HEK293 (cell line): ENCODE measurements around the gene GRN.
A peak's percentile ranks its signal among the peaks of the same experiment; 100 is the strongest.

Experiments used
- EGR2 ChIP-seq: fragments of 450-650 bp; formaldehyde crosslinking; IDR thresholded peaks from 2 replicates; pipeline ENCODE4 v1.5.1; 2016; ENCODE audit warnings: low read depth, missing biosample characterization, missing genetic modification characterization
- FEZF1 ChIP-seq: fragments of 450-650 bp; formaldehyde crosslinking; IDR thresholded peaks from 2 replicates; pipeline ENCODE4 v1.5.1; 2016; ENCODE audit warnings: missing biosample characterization, missing genetic modification characterization
- GLIS1 ChIP-seq: fragments of 450-650 bp; formaldehyde crosslinking; IDR thresholded peaks from 2 replicates; pipeline ENCODE4 v1.5.1; 2016; ENCODE audit warnings: missing biosample characterization, missing genetic modification characterization
- KLF8 ChIP-seq: fragments of 450-650 bp; formaldehyde crosslinking; IDR thresholded peaks from 2 replicates; pipeline ENCODE4 v1.5.1; 2016; ENCODE audit warnings: missing biosample characterization, missing genetic modification characterization
- OVOL3 ChIP-seq: fragments of 450-650 bp; formaldehyde crosslinking; IDR thresholded peaks from 2 replicates; pipeline ENCODE4 v1.5.1; 2016; ENCODE audit warnings: missing biosample characterization, missing genetic modification characterization
- SP2 ChIP-seq: fragments of 450-650 bp; formaldehyde crosslinking; IDR thresholded peaks from 2 replicates; pipeline ENCODE4 v1.5.1; 2016; ENCODE audit warnings: missing biosample characterization, missing genetic modification characterization
- SP3 ChIP-seq: fragments of 450-650 bp; formaldehyde crosslinking; IDR thresholded peaks from 2 replicates; pipeline ENCODE4 v1.5.1; 2016; ENCODE audit warnings: missing biosample characterization, missing genetic modification characterization
- SP7 ChIP-seq: fragments of 450-650 bp; formaldehyde crosslinking; IDR thresholded peaks from 2 replicates; pipeline ENCODE4 v1.5.1; 2016; ENCODE audit warnings: missing biosample characterization, missing genetic modification characterization
- ZBTB17 ChIP-seq: fragments of 450-650 bp; formaldehyde crosslinking; IDR thresholded peaks from 2 replicates; pipeline ENCODE4 v1.5.1; 2016; ENCODE audit warnings: missing biosample characterization, missing genetic modification characterization
- ZBTB20 ChIP-seq: fragments of 450-650 bp; formaldehyde crosslinking; IDR thresholded peaks from 2 replicates; pipeline ENCODE4 v1.5.1; 2016; ENCODE audit warnings: missing biosample characterization, missing genetic modification characterization
- ZBTB8A ChIP-seq: fragments of 450-650 bp; formaldehyde crosslinking; IDR thresholded peaks from 2 replicates; pipeline ENCODE4 v1.5.1; 2016; ENCODE audit warnings: missing biosample characterization, missing genetic modification characterization
- ZFHX2 ChIP-seq: fragments of 450-650 bp; formaldehyde crosslinking; conservative IDR thresholded peaks from 2 replicates; pipeline ENCODE4 v1.5.1; 2016; ENCODE audit warnings: missing biosample characterization, missing genetic modification characterization
- ZNF10 ChIP-seq: fragments of 450-650 bp; formaldehyde crosslinking; IDR thresholded peaks from 2 replicates; pipeline ENCODE4 v1.5.1; 2017; ENCODE audit warnings: missing biosample characterization, missing genetic modification characterization
- ZNF121 ChIP-seq: fragments of 450-650 bp; formaldehyde crosslinking; IDR thresholded peaks from 2 replicates; pipeline ENCODE4 v1.5.1; 2016; ENCODE audit warnings: missing biosample characterization, missing genetic modification characterization
- ZNF155 ChIP-seq: fragments of 450-650 bp; formaldehyde crosslinking; IDR thresholded peaks from 2 replicates; pipeline ENCODE4 v1.5.1; 2016; ENCODE audit warnings: missing biosample characterization, missing genetic modification characterization
- ZNF169 ChIP-seq: fragments of 450-650 bp; formaldehyde crosslinking; IDR thresholded peaks from 2 replicates; pipeline ENCODE4 v1.5.1; 2016; ENCODE audit warnings: missing biosample characterization, missing genetic modification characterization
- ZNF211 ChIP-seq: fragments of 450-650 bp; formaldehyde crosslinking; IDR thresholded peaks from 2 replicates; pipeline ENCODE4 v1.5.1; 2016; ENCODE audit warnings: low read depth, missing biosample characterization, missing genetic modification characterization
- ZNF394 ChIP-seq: fragments of 450-650 bp; formaldehyde crosslinking; IDR thresholded peaks from 2 replicates; pipeline ENCODE4 v1.5.1; 2016; ENCODE audit warnings: missing biosample characterization, missing genetic modification characterization, mild to moderate bottlenecking, moderate library complexity, borderline replicate concordance
- ZNF404 ChIP-seq: fragments of 450-650 bp; formaldehyde crosslinking; IDR thresholded peaks from 2 replicates; pipeline ENCODE4 v1.5.1; 2017; ENCODE audit warnings: missing biosample characterization, missing genetic modification characterization
- ZNF624 ChIP-seq: fragments of 450-650 bp; formaldehyde crosslinking; IDR thresholded peaks from 2 replicates; pipeline ENCODE4 v1.5.1; 2017; ENCODE audit warnings: missing biosample characterization, missing genetic modification characterization
- ZNF76 ChIP-seq: fragments of 450-650 bp; formaldehyde crosslinking; IDR thresholded peaks from 2 replicates; pipeline ENCODE4; 2016; ENCODE audit warnings: low read depth, missing biosample characterization, missing genetic modification characterization, borderline replicate concordance
- ZNF843 ChIP-seq: fragments of 450-650 bp; formaldehyde crosslinking; IDR thresholded peaks from 2 replicates; pipeline ENCODE4 v1.5.1; 2016; ENCODE audit warnings: missing biosample characterization, missing genetic modification characterization
- ZSCAN23 ChIP-seq: fragments of 450-650 bp; formaldehyde crosslinking; IDR thresholded peaks from 2 replicates; pipeline ENCODE4 v1.5.1; 2016; ENCODE audit warnings: missing biosample characterization, missing genetic modification characterization
- TF ChIP-seq, protein P1 (sequence below): fragments of 450-650 bp; formaldehyde crosslinking; IDR thresholded peaks from 2 replicates; pipeline ENCODE4 v1.5.1; 2016; ENCODE audit warnings: missing biosample characterization, missing genetic modification characterization, low read depth
- TF ChIP-seq, protein P2 (sequence below): fragments of 450-650 bp; formaldehyde crosslinking; IDR thresholded peaks from 2 replicates; pipeline ENCODE4 v1.5.1; 2017; ENCODE audit warnings: missing biosample characterization, missing genetic modification characterization
- TF ChIP-seq, protein P3 (sequence below): fragments of 450-650 bp; formaldehyde crosslinking; IDR thresholded peaks from 2 replicates; pipeline ENCODE4 v1.5.1; 2016; ENCODE audit warnings: missing biosample characterization, missing genetic modification characterization
- TF ChIP-seq, protein P4 (sequence below): fragments of 450-650 bp; formaldehyde crosslinking; IDR thresholded peaks from 2 replicates; pipeline ENCODE4 v1.5.1; 2017; ENCODE audit warnings: missing biosample characterization, missing genetic modification characterization
- TF ChIP-seq, protein P5 (sequence below): fragments of 450-650 bp; formaldehyde crosslinking; IDR thresholded peaks from 2 replicates; pipeline ENCODE4; 2016; ENCODE audit warnings: missing biosample characterization, missing genetic modification characterization
- TF ChIP-seq, protein P6 (sequence below): fragments of 450-650 bp; formaldehyde crosslinking; IDR thresholded peaks from 2 replicates; pipeline ENCODE4 v1.5.1; 2016; ENCODE audit warnings: missing biosample characterization, missing genetic modification characterization
- TF ChIP-seq, protein P7 (sequence below): fragments of 450-650 bp; IDR thresholded peaks from 2 replicates; pipeline ENCODE4 v1.5.1; 2018; ENCODE audit warnings: missing biosample characterization, missing genetic modification characterization

GRN gene

DNA sequence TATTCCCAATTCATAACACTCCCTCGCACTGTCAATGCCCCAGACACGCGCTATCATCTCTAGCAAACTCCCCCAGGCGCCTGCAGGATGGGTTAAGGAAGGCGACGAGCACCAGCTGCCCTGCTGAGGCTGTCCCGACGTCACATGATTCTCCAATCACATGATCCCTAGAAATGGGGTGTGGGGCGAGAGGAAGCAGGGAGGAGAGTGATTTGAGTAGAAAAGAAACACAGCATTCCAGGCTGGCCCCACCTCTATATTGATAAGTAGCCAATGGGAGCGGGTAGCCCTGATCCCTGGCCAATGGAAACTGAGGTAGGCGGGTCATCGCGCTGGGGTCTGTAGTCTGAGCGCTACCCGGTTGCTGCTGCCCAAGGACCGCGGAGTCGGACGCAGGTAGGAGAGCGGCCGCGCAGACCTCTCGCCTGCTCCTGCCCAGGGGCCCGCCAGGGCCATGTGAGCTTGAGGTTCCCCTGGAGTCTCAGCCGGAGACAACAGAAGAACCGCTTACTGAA lies at the start of gene GRN (continued):
- TF ChIP-seq ZNF211 (no peak), EGR2 (tag by site-specific recombination) (no peak), ZBTB20 (tag by site-specific recombination) (no peak; the same call in 1 of the 2 replicates), ZNF404 (no peak), GLIS1 (tag by site-specific recombination) (peak; percentile 49; the same call in 1 of the 2 replicates), ZNF624 (tag by site-specific recombination) (no peak), ZSCAN23 (tag by site-specific recombination) (no peak), OVOL3 (tag by site-specific recombination) (peak; percentile 8; the same call in 1 of the 2 replicates), SP7 (tag by site-specific recombination) (peak; percentile 65), ZFHX2 (tag by site-specific recombination) (no peak), ZNF169 (tag by site-specific recombination) (no peak), ZBTB8A (tag by site-specific recombination) (peak; percentile 38; the same call in 1 of the 2 replicates), ZBTB17 (peak; percentile 76), ZNF394 (tag by site-specific recombination) (peak; percentile 9; the same call in 1 of the 2 replicates), ZNF121 (tag by site-specific recombination) (no peak), SP2 (peak; percentile 87), ZNF155 (tag by site-specific recombination) (no peak), KLF8 (tag by site-specific recombination) (peak; percentile 96), ZNF843 (tag by site-specific recombination) (0 out of 2 replicates have a peak, but pooled peaks have one; percentile 17), ZNF76 (tag by site-specific recombination) (peak; percentile 43; the same call in 1 of the 2 replicates), SP3 (tag by site-specific recombination) (peak; percentile 78), FEZF1 (tag by site-specific recombination) (no peak), ZNF10 (tag by site-specific recombination) (peak; percentile 70; the same call in 1 of the 2 replicates)
- TF ChIP-seq, protein P1, sequence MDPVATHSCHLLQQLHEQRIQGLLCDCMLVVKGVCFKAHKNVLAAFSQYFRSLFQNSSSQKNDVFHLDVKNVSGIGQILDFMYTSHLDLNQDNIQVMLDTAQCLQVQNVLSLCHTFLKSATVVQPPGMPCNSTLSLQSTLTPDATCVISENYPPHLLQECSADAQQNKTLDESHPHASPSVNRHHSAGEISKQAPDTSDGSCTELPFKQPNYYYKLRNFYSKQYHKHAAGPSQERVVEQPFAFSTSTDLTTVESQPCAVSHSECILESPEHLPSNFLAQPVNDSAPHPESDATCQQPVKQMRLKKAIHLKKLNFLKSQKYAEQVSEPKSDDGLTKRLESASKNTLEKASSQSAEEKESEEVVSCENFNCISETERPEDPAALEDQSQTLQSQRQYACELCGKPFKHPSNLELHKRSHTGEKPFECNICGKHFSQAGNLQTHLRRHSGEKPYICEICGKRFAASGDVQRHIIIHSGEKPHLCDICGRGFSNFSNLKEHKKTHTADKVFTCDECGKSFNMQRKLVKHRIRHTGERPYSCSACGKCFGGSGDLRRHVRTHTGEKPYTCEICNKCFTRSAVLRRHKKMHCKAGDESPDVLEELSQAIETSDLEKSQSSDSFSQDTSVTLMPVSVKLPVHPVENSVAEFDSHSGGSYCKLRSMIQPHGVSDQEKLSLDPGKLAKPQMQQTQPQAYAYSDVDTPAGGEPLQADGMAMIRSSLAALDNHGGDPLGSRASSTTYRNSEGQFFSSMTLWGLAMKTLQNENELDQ (tag by site-specific recombination), result no peak
- TF ChIP-seq, protein P2, sequence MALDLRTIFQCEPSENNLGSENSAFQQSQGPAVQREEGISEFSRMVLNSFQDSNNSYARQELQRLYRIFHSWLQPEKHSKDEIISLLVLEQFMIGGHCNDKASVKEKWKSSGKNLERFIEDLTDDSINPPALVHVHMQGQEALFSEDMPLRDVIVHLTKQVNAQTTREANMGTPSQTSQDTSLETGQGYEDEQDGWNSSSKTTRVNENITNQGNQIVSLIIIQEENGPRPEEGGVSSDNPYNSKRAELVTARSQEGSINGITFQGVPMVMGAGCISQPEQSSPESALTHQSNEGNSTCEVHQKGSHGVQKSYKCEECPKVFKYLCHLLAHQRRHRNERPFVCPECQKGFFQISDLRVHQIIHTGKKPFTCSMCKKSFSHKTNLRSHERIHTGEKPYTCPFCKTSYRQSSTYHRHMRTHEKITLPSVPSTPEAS (tag by site-specific recombination), result no peak
- TF ChIP-seq, protein P3, sequence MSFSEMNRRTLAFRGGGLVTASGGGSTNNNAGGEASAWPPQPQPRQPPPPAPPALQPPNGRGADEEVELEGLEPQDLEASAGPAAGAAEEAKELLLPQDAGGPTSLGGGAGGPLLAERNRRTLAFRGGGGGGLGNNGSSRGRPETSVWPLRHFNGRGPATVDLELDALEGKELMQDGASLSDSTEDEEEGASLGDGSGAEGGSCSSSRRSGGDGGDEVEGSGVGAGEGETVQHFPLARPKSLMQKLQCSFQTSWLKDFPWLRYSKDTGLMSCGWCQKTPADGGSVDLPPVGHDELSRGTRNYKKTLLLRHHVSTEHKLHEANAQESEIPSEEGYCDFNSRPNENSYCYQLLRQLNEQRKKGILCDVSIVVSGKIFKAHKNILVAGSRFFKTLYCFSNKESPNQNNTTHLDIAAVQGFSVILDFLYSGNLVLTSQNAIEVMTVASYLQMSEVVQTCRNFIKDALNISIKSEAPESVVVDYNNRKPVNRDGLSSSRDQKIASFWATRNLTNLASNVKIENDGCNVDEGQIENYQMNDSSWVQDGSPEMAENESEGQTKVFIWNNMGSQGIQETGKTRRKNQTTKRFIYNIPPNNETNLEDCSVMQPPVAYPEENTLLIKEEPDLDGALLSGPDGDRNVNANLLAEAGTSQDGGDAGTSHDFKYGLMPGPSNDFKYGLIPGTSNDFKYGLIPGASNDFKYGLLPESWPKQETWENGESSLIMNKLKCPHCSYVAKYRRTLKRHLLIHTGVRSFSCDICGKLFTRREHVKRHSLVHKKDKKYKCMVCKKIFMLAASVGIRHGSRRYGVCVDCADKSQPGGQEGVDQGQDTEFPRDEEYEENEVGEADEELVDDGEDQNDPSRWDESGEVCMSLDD (tag by site-specific recombination), result peak; percentile 91
- TF ChIP-seq, protein P4, sequence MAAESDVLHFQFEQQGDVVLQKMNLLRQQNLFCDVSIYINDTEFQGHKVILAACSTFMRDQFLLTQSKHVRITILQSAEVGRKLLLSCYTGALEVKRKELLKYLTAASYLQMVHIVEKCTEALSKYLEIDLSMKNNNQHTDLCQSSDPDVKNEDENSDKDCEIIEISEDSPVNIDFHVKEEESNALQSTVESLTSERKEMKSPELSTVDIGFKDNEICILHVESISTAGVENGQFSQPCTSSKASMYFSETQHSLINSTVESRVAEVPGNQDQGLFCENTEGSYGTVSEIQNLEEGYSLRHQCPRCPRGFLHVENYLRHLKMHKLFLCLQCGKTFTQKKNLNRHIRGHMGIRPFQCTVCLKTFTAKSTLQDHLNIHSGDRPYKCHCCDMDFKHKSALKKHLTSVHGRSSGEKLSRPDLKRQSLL (tag by site-specific recombination), result no peak
- TF ChIP-seq, protein P5, sequence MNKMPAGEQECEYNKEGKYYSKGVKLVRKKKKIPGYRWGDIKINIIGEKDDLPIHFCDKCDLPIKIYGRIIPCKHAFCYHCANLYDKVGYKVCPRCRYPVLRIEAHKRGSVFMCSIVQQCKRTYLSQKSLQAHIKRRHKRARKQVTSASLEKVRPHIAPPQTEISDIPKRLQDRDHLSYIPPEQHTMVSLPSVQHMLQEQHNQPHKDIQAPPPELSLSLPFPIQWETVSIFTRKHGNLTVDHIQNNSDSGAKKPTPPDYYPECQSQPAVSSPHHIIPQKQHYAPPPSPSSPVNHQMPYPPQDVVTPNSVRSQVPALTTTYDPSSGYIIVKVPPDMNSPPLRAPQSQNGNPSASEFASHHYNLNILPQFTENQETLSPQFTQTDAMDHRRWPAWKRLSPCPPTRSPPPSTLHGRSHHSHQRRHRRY (tag by site-specific recombination), result no peak
- TF ChIP-seq, protein P6, sequence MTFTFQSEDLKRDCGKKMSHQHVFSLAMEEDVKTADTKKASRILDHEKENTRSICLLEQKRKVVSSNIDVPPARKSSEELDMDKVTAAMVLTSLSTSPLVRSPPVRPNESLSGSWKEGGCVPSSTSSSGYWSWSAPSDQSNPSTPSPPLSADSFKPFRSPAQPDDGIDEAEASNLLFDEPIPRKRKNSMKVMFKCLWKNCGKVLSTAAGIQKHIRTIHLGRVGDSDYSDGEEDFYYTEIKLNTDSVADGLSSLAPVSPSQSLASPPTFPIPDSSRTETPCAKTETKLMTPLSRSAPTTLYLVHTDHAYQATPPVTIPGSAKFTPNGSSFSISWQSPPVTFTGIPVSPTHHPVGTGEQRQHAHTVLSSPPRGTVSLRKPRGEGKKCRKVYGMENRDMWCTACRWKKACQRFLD (tag by site-specific recombination), result no peak
- TF ChIP-seq, protein P7, sequence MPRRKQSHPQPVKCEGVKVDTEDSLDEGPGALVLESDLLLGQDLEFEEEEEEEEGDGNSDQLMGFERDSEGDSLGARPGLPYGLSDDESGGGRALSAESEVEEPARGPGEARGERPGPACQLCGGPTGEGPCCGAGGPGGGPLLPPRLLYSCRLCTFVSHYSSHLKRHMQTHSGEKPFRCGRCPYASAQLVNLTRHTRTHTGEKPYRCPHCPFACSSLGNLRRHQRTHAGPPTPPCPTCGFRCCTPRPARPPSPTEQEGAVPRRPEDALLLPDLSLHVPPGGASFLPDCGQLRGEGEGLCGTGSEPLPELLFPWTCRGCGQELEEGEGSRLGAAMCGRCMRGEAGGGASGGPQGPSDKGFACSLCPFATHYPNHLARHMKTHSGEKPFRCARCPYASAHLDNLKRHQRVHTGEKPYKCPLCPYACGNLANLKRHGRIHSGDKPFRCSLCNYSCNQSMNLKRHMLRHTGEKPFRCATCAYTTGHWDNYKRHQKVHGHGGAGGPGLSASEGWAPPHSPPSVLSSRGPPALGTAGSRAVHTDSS, result peak; percentile 50; the same call in 1 of the 2 replicates
